Suppressor macrophage (primary cell): ENCODE results near the gene PML.

Experiments
- DNase-seq, 4 experiments: peaks; one replicate each; pipeline ENCODE4 v3.0.0-alpha.2; 2020 to 2022

The PML gene

DNA sequence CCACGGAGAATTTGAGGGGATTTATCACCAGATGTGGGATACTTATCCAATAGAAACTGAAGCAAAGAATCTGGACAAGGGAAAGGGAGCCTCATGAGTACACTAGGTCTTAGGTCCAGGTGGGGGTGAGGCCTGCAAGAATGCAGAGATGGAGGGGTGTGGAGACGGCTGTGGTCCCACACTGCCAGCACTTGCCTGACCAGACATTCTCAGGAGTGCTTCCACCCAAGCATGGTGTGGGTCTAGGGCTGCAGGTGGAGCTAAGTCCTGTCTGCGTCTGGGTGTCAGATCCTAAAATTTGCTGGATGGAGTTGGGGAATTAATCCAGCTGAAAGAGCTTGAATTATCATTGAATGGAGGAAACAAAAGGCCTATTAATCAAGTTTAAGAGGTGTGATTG lies 14.4 kb downstream of the PML start:
- no peak for DNase-seq

DNA sequence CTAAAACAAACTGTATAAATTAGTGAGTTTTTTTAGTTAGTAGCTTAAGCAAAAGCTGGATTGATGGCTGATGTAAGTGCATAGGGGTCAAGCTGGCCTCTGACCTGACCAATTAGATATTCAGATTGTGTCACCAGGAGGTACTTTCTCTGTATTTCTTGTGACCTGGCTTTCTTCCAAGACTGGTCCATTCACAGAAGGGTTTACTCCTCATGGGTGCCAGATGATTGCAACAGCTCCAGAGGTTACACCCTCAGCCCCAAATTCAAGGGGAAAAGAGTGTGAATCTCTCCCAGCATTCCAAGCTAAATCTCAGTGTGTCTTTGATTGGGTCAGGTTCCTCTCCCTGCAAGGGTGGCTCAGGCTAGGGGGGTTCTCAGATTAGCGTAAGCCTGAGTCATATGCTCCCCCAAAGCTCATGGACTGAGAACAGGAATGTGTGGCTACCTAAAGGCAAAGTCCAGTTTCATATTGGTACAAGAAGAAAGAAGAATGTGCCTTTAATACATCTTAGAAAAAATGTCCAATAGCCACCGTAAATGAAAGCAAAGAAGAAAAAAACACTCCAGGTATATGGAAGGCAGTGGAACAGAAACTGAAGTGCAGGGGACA lies 16.5 kb downstream of the PML start:
- DNase-seq: peak; percentile 23 to 59 (median 46)

DNA sequence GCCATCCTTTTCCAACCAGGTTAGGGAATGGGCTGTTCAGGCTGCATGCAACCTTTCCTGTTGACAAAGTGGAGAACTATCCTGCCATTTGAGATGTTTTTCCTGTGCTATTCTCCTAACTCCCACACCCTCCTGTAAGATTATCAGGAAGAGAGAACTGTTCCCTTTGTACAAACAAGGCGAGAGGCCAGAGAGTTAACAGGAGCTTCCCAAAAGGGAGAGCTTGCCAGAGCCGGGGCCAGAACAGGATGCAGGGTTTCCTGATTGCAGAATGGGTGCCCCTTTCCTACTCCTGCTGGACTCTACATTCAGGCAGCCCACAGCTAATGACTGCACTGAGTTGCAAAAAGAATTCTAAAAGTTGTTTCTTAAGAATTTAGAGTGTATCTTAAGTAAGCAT lies 17.1 kb downstream of the PML start:
- DNase-seq: peak; percentile 33 to 61 (median 48)

DNA sequence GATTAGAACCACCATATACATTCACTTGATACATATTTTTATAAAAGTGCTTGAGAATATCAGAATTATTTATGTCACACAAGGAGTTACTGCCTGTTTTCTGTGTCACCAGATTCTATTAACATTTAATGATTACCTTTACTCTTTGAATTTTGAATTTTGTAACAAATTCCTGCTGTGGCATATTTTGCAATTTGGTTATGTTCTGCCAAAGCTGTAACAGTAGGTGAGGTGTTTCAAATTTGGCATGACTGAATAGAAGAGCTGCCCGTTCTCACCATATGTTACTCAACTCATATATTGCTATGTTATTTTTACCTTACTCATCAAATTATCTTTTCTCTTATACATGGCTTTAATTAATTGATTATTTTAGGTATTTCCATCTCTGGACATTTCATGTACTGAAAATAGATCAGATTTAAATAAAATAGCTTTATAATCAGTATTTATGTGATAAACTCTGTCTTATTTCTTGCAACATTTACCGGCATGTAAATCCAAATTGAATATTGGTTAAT lies 18.9 kb downstream of the PML start:
- DNase-seq: no peak

DNA sequence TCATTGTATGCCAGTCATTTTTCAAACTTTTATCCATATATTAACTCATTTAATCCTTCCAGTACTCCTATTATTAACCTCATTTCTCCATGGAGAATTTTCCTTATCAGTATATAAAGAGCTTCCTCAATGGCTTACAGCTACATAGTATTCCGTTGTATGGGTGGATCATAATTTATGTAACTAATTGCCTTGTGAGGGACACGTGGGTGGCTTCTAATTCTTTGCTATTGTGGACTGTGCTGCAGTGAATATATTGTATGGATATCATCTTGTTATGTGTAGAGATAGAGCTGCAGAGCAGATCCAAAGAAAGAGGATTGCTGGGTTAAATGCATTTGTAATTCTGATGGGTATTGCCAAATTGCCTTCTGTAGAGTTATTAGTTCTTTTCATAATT lies 25.2 kb downstream of the PML start:
- no peak for DNase-seq

DNA sequence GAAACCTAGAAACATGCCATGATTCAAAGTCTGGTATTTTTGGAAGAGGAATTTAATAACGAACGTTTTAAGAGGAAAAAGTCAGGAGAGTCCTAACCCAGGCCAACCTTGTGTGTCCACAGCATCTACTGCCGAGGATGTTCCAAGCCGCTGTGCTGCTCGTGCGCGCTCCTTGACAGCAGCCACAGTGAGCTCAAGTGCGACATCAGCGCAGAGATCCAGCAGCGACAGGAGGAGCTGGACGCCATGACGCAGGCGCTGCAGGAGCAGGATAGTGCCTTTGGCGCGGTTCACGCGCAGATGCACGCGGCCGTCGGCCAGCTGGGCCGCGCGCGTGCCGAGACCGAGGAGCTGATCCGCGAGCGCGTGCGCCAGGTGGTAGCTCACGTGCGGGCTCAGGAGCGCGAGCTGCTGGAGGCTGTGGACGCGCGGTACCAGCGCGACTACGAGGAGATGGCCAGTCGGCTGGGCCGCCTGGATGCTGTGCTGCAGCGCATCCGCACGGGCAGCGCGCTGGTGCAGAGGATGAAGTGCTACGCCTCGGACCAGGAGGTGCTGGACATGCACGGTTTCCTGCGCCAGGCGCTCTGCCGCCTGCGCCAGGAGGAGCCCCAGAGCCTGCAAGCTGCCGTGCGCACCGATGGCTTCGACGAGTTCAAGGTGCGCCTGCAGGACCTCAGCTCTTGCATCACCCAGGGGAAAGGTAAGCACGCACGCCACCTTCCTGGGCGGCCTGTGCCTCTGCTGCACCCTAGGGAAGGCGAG lies 28.4 kb downstream of the PML start:
- DNase-seq: no peak

DNA sequence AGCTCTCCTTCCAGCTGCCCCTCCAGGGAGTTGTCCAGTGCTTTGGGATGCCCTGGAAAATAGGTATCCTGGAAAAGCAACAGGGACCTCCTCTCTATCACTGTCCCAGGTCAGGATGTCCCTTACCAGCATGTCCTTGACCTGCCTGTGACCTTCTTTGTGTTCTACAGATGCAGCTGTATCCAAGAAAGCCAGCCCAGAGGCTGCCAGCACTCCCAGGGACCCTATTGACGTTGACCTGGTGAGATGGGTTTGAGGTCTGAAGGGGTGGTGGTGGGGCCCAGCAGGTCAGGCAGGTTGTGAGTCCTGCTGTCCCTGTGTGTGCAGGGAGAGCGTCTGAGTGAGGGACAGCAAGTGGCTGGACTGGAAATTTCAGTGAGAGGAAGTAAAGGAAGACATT lies 30.2 kb downstream of the PML start:
- DNase-seq: no peak

DNA sequence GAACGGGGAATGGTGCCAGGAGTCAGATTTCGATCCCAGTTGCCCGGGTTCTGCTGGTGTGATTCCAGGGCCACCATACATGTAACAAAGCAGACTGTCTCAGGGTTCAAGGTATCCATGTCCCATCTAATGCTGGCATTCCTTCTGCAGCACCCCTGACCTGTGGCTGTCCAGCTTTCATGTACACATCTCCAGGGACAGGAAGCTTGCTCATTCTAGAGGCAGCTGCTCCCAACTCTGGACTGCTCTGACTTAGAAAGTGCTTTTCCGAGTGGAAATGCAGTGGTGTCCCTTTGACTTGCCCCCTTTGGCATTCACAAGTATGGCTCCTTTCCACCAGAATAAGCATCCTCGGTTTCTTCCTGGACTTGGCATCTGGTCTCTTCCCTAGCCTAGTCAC lies 30.9 kb downstream of the PML start:
- DNase-seq: no peak

DNA sequence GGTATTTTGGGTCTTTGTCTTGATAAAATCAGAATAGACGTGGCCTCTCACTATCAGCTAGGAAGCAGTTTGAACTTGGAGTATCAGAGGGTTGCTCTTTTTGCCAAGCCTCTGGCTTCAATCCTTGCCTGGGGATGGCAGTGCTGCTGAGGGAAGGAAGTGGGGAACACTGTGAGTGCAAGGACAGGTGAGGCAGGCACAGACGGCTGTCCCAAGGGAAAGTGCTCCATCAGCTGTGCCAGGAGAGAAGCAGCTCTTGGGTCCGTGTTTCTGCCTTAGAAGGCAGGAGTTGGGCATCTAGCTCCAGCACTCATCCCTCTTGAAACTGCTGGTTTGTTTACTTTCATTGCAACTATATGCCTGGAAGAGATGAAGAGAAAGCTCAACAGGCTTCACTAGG lies 33.2 kb downstream of the PML start:
- no peak for DNase-seq

DNA sequence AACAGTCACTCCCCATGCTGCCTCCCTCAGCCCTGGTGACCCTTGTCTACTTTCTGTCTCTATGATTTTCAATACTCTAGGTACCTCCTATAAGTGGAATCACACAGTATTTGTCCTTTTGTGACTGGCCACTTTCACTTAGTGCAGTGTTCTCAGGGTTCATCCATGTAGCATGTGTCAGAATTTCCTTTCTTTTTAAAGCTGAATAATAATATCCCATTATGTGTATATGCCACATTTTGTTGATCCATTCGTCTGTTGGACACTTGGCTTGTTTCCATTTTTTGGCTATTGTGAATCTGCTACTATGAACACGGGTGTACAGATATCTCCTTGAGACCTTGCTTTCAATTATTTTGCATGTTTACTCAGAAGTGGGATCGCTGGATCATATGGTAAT lies 34.1 kb downstream of the PML start:
- no peak for DNase-seq

DNA sequence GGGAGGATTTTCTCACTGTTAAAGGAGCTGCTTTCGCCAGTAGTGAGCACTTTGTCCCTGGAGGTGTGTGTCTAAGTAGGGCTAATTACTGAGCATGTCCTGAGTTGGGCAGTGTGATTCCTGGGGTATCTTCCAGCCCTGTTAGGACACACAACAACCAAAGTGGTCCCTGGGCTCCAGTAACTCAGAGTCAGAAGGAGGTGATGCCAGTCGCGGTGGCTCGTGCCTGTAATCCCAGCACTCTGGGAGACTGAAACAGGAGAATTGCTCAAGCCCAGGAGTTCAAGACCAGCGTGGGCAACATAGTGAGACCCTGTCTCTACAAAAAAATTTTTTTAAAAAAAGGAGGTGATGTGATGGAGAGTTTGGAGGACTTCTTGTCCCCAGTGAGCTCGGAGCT lies 37.5 kb downstream of the PML start:
- no peak for DNase-seq

DNA sequence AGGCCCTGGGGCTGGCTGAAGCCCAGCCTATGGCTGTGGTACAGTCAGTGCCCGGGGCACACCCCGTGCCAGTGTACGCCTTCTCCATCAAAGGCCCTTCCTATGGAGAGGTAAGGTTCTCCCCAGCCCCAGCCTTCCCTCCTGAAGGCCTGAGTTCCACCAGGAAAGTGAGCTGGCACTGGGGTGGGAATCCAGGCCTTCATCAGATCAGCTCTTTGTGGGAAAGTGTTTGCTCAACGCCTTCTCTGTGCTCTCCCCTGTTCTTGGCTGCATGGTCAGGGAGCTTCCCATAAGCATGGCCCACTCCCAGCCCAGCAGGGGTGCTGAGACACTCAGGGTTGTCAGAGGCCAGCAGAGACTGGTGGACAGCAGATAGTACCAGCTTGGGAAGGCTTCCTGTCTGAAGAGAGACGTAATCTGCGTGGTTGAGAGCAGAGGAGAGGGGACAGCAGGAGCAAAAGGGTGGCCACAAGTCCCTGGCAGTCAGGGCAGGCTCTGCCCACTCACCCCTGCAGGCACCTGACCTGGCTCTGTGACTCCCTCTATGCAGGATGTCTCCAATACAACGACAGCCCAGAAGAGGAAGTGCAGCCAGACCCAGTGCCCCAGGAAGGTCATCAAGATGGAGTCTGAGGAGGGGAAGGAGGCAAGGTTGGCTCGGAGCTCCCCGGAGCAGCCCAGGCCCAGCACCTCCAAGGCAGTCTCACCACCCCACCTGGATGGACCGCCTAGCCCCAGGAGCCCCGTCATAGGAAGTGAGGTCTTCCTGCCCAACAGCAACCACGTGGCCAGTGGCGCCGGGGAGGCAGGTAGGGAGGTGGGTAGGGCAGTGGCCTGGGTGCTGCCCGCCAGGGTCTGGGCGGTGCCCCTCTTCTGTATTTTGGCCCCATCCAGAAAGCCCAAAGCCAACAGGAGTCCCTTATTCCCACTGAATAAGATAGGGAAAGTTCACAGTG lies 38.4 kb downstream of the PML start:
- DNase-seq: peak; percentile 57 to 80 (median 70)

DNA sequence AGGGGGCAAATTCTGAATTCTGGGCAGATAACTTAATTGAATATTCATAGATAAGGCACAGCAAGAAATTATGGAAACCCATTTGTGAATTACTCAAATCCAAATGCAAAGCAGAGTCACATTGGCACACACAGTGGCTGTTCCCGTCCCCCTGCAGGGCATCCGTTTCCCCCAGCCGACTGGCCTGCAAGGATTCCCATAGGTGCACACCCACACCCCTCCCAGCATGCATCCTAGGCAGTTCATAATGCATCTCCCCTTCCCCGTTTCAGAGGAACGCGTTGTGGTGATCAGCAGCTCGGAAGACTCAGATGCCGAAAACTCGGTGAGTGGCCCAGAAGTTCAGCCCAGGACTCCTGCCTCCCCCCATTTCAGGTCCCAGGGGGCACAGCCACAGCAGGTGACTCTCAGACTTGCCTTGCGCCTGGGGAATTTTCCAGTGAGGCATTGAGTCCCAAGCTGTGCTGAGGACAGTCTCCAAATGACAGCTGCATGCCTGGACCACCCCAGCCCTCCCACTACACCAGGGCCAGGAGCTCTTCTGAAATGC lies 39.8 kb downstream of the PML start:
- no peak for DNase-seq

DNA sequence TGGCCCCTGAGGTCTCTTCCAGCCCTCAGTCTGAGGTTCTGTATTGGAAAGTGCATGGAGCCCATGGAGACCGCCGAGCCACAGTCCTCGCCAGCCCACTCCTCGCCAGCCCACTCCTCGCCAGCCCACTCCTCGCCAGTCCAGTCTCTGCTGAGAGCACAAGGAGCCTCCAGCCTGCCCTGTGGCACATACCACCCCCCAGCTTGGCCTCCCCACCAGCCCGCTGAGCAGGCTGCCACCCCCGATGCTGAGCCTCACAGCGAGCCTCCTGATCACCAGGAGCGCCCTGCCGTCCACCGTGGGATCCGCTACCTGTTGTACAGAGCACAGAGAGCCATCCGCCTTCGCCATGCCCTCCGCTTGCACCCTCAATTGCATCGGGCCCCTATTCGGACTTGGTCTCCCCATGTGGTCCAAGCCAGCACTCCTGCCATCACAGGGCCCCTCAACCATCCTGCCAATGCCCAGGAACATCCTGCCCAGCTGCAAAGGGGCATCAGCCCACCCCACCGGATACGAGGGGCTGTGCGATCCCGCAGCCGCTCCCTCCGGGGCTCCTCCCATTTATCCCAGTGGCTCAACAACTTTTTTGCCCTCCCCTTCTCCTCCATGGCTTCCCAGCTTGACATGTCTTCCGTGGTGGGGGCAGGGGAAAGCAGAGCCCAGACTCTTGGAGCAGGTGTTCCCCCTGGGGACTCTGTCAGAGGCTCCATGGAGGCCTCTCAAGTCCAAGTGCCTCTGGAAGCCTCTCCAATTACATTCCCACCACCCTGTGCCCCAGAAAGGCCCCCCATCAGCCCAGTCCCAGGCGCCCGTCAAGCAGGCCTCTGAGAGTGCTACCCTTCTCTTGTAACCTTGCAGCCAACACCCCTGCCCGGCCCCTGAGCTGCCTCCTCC lies 40.9 kb downstream of the PML start:
- DNase-seq: no peak

DNA sequence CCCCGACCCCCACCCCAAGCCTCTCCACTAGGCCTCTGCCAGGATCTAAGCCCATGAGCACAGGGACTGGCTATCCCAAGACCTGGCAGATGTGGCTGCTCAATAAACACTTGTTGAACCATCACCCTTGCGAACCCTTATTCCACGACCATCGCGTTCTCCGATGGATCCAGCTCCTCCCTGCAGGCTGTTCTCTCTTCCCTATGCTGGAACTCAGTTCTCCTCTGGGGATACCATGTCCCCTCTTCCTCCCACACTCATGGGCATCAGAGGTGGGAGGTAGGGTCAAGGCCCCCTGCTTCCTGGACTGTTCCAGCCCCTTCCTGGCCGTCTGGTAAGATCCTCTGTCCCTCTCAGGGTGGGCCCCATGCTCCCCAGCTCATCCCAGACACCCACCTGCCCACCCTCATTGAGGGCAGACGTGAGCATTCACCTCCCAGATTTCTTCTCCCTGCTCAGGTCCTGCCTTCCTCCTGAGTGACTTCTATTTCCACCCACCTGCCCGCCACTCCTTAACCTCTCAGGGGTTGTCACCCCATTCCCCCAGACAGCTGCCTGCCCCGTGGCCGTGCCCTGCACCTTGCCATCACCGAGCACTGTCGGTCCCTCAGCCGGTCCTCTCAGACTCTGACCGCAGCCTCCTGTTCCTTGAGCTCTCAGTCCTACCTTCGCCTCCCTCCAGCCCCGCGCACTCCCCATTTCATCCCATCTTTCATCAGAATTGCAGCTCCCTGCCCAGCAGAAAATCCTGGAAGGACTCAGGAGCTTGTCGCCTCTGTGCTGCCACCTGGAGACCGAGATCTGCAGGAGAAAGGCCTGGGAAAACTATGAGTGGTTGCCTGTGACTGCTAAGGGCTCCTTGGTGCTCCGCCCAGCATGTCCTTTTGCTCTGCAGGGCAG lies 42.0 kb downstream of the PML start:
- DNase-seq: peak in 2 of 4 experiments; percentile 16 to 46

DNA sequence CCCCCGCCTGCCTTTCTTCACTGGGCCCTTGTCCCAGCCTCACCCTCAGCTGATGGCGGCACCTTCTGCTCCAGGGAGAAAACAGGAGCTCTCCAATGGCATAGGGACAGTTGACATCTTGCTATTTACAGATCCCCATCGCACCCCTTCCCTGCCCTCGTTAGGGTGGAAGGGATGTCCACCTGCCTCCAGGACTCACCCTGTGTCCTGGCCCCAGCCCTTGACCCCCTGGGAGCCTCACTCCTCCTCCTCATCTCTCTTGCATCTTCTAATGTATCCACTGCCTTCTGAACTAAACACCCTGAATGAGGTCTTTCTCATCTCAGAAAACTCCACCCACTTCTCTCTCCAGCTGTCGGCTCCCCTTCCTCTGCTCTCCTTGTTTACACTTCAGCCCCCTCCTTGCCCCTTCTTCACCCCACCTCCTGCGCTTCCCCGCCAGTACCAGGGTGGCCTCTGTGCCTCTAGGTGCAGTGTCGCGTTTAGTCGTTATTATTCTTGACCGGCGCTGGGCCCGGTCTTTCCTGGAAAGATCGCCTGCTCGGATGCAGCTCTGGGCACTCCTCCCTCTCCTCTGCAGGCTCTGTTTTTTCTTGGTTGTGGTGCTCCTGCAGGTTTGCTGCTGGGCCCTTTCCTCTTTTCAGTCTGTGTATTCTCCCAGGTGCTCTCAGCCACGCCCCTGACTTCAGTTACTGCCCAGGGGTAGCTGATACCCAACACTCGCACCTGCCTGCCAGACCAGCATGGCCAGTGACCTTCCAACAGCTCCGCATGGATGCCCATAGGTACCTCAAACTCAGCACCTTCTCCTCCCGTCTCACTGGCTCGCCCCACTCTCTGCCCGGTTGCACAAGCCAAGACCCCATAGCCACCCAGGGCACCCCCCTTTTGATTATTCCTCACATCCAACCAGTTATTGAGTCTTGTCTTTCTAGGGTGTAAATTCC lies 42.9 kb downstream of the PML start:
- DNase-seq: no peak

DNA sequence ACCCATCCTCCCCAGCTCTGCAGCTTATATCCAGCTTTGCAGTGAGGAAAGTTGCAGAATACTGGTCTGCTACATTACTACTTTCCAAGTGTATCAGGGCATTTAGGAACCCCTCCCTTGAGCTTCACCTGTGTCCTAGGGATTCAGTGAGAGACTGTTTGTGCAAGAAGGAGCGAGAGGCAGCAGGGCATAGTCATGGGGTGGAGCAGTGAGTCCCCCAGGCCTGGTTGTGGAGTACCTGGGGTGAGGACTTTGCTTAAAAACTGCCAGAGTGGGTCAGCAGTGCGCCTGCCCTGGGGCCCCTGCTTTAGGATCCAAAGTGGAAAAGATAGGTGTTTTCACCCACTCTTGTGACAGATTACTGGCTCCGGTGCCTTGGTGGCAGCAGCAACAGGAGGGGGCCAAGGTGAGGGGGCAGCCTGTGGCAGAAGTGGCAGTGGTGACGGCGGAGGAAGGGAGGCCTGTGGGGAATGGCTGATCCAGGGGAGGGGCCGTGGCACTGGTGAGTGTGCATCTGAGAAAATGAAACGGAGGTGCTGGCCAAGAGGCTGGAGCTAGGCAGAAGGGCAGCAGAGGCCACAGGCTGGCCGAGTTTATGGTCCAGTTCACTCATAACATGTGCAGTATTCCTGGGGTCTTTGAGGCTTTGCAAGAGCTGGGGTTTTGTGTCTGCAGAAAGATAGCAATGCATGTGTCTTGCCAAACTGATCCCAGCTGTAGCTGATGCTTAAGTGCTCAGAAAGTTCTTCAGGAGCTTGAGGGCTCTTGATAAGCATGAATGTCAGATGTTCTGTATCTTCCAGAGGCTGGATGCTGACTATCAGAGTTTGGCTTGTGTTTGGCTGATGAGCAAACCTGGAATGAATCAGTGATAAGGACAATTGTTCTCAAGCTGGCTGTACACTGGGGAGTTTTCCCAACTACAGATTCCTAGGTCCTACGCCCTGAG lies 44.5 kb downstream of the PML start:
- DNase-seq: no peak

DNA sequence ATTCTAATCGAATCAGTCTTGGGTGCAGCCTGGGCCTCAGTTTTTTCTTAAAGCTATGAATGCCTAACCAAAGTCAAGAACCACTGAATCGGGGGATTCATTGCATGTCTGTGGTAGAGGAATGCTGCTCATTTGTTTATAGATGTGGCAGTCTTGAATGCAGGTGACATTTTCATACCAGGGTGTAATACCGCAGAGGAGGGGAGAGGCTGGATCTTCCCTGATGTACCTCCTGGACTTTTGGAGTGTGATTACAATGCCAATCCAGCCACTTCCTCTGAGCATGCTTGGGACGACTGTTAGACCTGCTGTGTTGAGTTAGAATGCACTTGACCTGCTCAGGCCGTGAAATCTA lies 45.1 kb downstream of the PML start:
- DNase-seq: no peak
